Muscle layer of duodenum (tissue), 2 donors: ENCODE results near the gene SERINC3.

Source experiments
- H3K27ac ChIP-seq: one replicate; pipeline ENCODE4 v1.7.0; 2013; ENCODE audit warnings: mild to moderate bottlenecking, low read length
- H3K27me3 ChIP-seq: one replicate; pipeline ENCODE4 v1.7.0; 2013; ENCODE audit warnings: low read depth, mild to moderate bottlenecking, control low read depth, low read length
- H3K36me3 ChIP-seq, 2 donors: one replicate each; pipeline ENCODE4 v1.7.0; 2013; ENCODE audit warnings: low read length in 2 of 2, control low read depth in 1 of 2, mild to moderate bottlenecking in 1 of 2; ENCODE audit not compliant: insufficient read depth in 2 of 2, control insufficient read depth in 1 of 2
- H3K4me1 ChIP-seq, 2 donors: one replicate each; pipeline ENCODE4 v1.7.0; 2013; ENCODE audit warnings: low read length in 2 of 2, mild to moderate bottlenecking in 2 of 2, control low read depth in 1 of 2, moderate library complexity in 1 of 2; ENCODE audit not compliant: insufficient read depth in 2 of 2, control insufficient read depth in 1 of 2
- H3K4me3 ChIP-seq, 2 donors: one replicate each; pipeline ENCODE4 v1.7.0; 2013; ENCODE audit warnings: low read length in 2 of 2, low read depth in 1 of 2, mild to moderate bottlenecking in 1 of 2
- H3K9me3 ChIP-seq, 2 donors: one replicate each; pipeline ENCODE4 v1.7.0; 2013; ENCODE audit warnings: low read length in 2 of 2, control low read depth in 1 of 2, mild to moderate bottlenecking in 1 of 2; ENCODE audit not compliant: control insufficient read depth in 1 of 2
- donor health status: healthy.

Gene SERINC3

GRCh38 chr20:44448753-44449546 is 72.9 kb downstream of the SERINC3 start:
- no peaks in the 10 kb centered on the region for H3K27me3 ChIP-seq
- peaks cover 0 to 6% of the 10 kb centered on the region in 2 donors for H3K9me3 ChIP-seq
- no peaks in the 10 kb centered on the region for H3K4me1 ChIP-seq
- no peak overlapping the region for H3K4me3 ChIP-seq
- no peak overlapping the region for H3K27ac ChIP-seq
- H3K36me3 ChIP-seq = no peaks in the 10 kb centered on the region

- Histone ChIP-seq H3K4me1 (no peaks in the 10 kb centered on the region), H3K27ac (no peak overlapping the region), H3K4me3 (no peak overlapping the region)
Measured at GRCh38 chr20:44447827-44448419, 73.9 kb downstream of the SERINC3 start.

More at GRCh38 chr20:44447827-44448419, 73.9 kb downstream of the SERINC3 start:
- Histone ChIP-seq H3K27me3 (no peaks in the 10 kb centered on the region), H3K36me3 (no peaks in the 10 kb centered on the region), H3K9me3 (peaks cover 0 to 6% of the 10 kb centered on the region in 2 donors)
